HFFc6 (cell line): ENCODE results near the gene NPY4R2. TPM values are rescaled to one million over a fixed set of nuclear protein-coding genes. Genes with fewer than 3 reads are reported as not detected.
"Not testable (repeated sequence)": the region's sequence is repeated elsewhere in the genome, so short reads cannot be mapped to it uniquely, and the experiment has no call there.

Experiments used
- DNase-seq: peaks from one replicate; pipeline ENCODE4 v3.0.0-alpha.2; 2018
- H3K27ac Mint-ChIP-seq: 2 replicates; pipeline ENCODE4 v1.8.0; 2020; ENCODE audit warnings: mild to moderate bottlenecking, mixed read lengths
- H3K27me3 Mint-ChIP-seq: 2 replicates; pipeline ENCODE4 v1.8.0; 2021; ENCODE audit warnings: mild to moderate bottlenecking, moderate library complexity, mixed read lengths; ENCODE audit not compliant: insufficient read depth
- H3K36me3 Mint-ChIP-seq: 2 replicates; pipeline ENCODE4 v1.8.0; 2021; ENCODE audit warnings: low read depth, mixed read lengths
- H3K4me1 Mint-ChIP-seq: 2 replicates; pipeline ENCODE4 v1.8.0; 2020; ENCODE audit warnings: low read depth, mixed read lengths
- H3K4me3 Mint-ChIP-seq: 2 replicates; pipeline ENCODE4 v1.8.0; 2020; ENCODE audit warnings: mild to moderate bottlenecking, moderate library complexity, mixed read lengths
- H3K9me3 Mint-ChIP-seq: 2 replicates; pipeline ENCODE4 v1.8.0; 2020; ENCODE audit warnings: mild to moderate bottlenecking, mixed read lengths
- CTCF ChIP-seq: fragments of 200-600 bp; sonication (generic); IDR thresholded peaks from 2 replicates; pipeline ENCODE4 v1.5.0; 2021; ENCODE audit warnings: antibody characterized with exemption, mild to moderate bottlenecking
- total RNA-seq, 6 experiments: library from RNA; stranded (reverse); fragmentation: NEBNext Ultra II Directional; extraction: Animal tissue kit (Norgen Biotek cat#: 25700); gene quantifications; 2 replicates in 1 of 6; 3 replicates in 5 of 6; pipeline ENCODE4 v1.2.3, GENCODE V29; 2021

Gene NPY4R2
- total RNA-seq, 6 experiments from 2014 or later: 0.20 to 0.36 TPM; not detected in 4

- DNase-seq, H3K9me3 Mint-ChIP-seq, H3K4me3 Mint-ChIP-seq, H3K36me3 Mint-ChIP-seq, H3K27me3 Mint-ChIP-seq, H3K27ac Mint-ChIP-seq, H3K4me1 Mint-ChIP-seq: not testable (repeated sequence)
These were observed 4.4 kb upstream of the NPY4R2 start for GRCh38 chr10:47914052-47914451.

GRCh38 chr10:47915849-47916548 lies 2.5 kb upstream of the NPY4R2 start:
- DNase-seq: peak; percentile 10
- TF ChIP-seq CTCF: peak; percentile 52; the same call in 1 of the 2 replicates
- not testable (repeated sequence) for H3K4me3 Mint-ChIP-seq, H3K4me1 Mint-ChIP-seq, H3K9me3 Mint-ChIP-seq, H3K27me3 Mint-ChIP-seq, H3K36me3 Mint-ChIP-seq, H3K27ac Mint-ChIP-seq

GRCh38 chr10:47920610-47921009 lies 2.1 kb downstream of the NPY4R2 start:
- H3K4me3 Mint-ChIP-seq, H3K9me3 Mint-ChIP-seq, H3K4me1 Mint-ChIP-seq, H3K27me3 Mint-ChIP-seq, H3K36me3 Mint-ChIP-seq, H3K27ac Mint-ChIP-seq: not testable (repeated sequence)
- peak; percentile 75 for DNase-seq

- not testable (repeated sequence) for H3K4me1 Mint-ChIP-seq, H3K9me3 Mint-ChIP-seq, H3K4me3 Mint-ChIP-seq, H3K27ac Mint-ChIP-seq, DNase-seq, H3K36me3 Mint-ChIP-seq, H3K27me3 Mint-ChIP-seq
These were observed 4.0 kb downstream of the NPY4R2 start for GRCh38 chr10:47922503-47922902.

- not testable (repeated sequence) for DNase-seq, H3K9me3 Mint-ChIP-seq, H3K4me1 Mint-ChIP-seq, H3K4me3 Mint-ChIP-seq, H3K27me3 Mint-ChIP-seq, H3K27ac Mint-ChIP-seq, H3K36me3 Mint-ChIP-seq
These were observed 6.2 kb downstream of the NPY4R2 start for GRCh38 chr10:47924628-47925027.

- not testable (repeated sequence) for H3K4me3 Mint-ChIP-seq, H3K27ac Mint-ChIP-seq, H3K36me3 Mint-ChIP-seq, H3K4me1 Mint-ChIP-seq, H3K9me3 Mint-ChIP-seq, DNase-seq, H3K27me3 Mint-ChIP-seq
These were observed 8.9 kb downstream of the NPY4R2 start for GRCh38 chr10:47927147-47927916.

GRCh38 chr10:47928225-47928624 lies 9.8 kb downstream of the NPY4R2 start:
- H3K27ac Mint-ChIP-seq, H3K9me3 Mint-ChIP-seq, DNase-seq, H3K4me3 Mint-ChIP-seq, H3K27me3 Mint-ChIP-seq, H3K4me1 Mint-ChIP-seq, H3K36me3 Mint-ChIP-seq: not testable (repeated sequence)

GRCh38 chr10:47932824-47933223 lies 14.4 kb downstream of the NPY4R2 start:
- H3K9me3 Mint-ChIP-seq, H3K4me3 Mint-ChIP-seq, H3K4me1 Mint-ChIP-seq: not testable (repeated sequence)

GRCh38 chr10:47933462-47933861 lies 15.0 kb downstream of the NPY4R2 start:
- H3K27ac Mint-ChIP-seq, H3K4me3 Mint-ChIP-seq, H3K27me3 Mint-ChIP-seq, H3K9me3 Mint-ChIP-seq, H3K4me1 Mint-ChIP-seq, DNase-seq, H3K36me3 Mint-ChIP-seq: not testable (repeated sequence)

More at GRCh38 chr10:47932824-47933223, 14.4 kb downstream of the NPY4R2 start:
- H3K36me3 Mint-ChIP-seq, H3K27ac Mint-ChIP-seq, DNase-seq, H3K27me3 Mint-ChIP-seq: not testable (repeated sequence)

- H3K27me3 Mint-ChIP-seq, H3K36me3 Mint-ChIP-seq, H3K9me3 Mint-ChIP-seq, H3K27ac Mint-ChIP-seq, H3K4me3 Mint-ChIP-seq, DNase-seq, H3K4me1 Mint-ChIP-seq: not testable (repeated sequence)
These were observed 18.3 kb downstream of the NPY4R2 start for GRCh38 chr10:47936772-47937228.

GRCh38 chr10:47937634-47938033 lies 19.2 kb downstream of the NPY4R2 start:
- H3K36me3 Mint-ChIP-seq, DNase-seq, H3K4me3 Mint-ChIP-seq, H3K27ac Mint-ChIP-seq, H3K27me3 Mint-ChIP-seq, H3K4me1 Mint-ChIP-seq, H3K9me3 Mint-ChIP-seq: not testable (repeated sequence)

GRCh38 chr10:47940821-47941220 lies 22.4 kb downstream of the NPY4R2 start:
- not testable (repeated sequence) for H3K4me1 Mint-ChIP-seq, H3K27me3 Mint-ChIP-seq, DNase-seq, H3K36me3 Mint-ChIP-seq, H3K4me3 Mint-ChIP-seq, H3K9me3 Mint-ChIP-seq, H3K27ac Mint-ChIP-seq

- not testable (repeated sequence) for H3K4me3 Mint-ChIP-seq, H3K27me3 Mint-ChIP-seq, H3K4me1 Mint-ChIP-seq, H3K36me3 Mint-ChIP-seq, DNase-seq, H3K27ac Mint-ChIP-seq, H3K9me3 Mint-ChIP-seq
These were observed 22.9 kb downstream of the NPY4R2 start for GRCh38 chr10:47941379-47941778.
